NB4 (cell line): ENCODE data around the gene ME3.

Experiments used
- CTCF ChIP-seq: IDR thresholded peaks from one replicate; pipeline ENCODE4 v1.5.1; 2012; ENCODE audit warnings: low read depth, low read length
- MAX ChIP-seq: IDR thresholded peaks from 2 replicates; pipeline ENCODE4 v1.6.1; 2011; ENCODE audit warnings: low read depth, low read length
- MYC ChIP-seq: IDR thresholded peaks from 2 replicates; pipeline ENCODE4 v1.6.1; 2011; ENCODE audit warnings: low read depth, low read length
- POLR2A ChIP-seq: IDR thresholded peaks from 2 replicates; pipeline ENCODE4 v1.6.1; 2011; ENCODE audit warnings: mild to moderate bottlenecking; ENCODE audit not compliant: insufficient read length; ENCODE audit errors: extremely low read depth

- no peak for TF ChIP-seq MYC
- TF ChIP-seq CTCF: no peak
- TF ChIP-seq POLR2A: no peak
- no peak for TF ChIP-seq MAX
These were observed 847 bp downstream of the ME3 start for GRCh38 chr11:86671531-86672006.
